ENCODE measurements around the gene BRD1.
"Not testable (repeated sequence)": the region's sequence is repeated elsewhere in the genome, so short reads cannot be mapped to it uniquely, and the experiment has no call there.

BRD1 gene

GRCh38 chr22:49852898-49853894 is 25.5 kb upstream of the BRD1 start, which contains the start of gene ZBED4:
Gene ZBED4, plus strand, starts transcription at chr22:49853844. Its CDS starts 29,819 bp downstream, at chr22:49883663.
- peak; percentile 96 for DNase-seq (ENCODE audit: low read depth)

DNA sequence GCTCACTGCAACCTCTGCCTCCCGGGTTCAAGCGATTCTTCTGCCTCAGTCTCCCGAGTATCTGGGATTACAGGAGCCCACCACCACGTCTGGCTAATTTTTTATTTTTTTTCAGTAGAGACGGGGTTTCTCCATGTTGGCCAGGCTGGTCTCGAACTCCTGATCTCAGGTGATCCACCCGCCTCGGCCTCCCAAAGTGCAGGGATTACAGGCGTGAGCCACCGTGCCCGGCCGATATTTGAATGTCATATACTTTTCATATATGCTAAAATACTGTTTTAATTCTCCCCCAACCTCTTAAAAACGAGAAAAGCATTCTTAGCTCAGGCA is 24.9 kb upstream of the BRD1 start:
- not testable (repeated sequence) for DNase-seq (ENCODE audit: low read depth)

- no peak for DNase-seq (ENCODE audit: low read depth)
These were observed 23.5 kb upstream of the BRD1 start for GRCh38 chr22:49850959-49851802.

DNA sequence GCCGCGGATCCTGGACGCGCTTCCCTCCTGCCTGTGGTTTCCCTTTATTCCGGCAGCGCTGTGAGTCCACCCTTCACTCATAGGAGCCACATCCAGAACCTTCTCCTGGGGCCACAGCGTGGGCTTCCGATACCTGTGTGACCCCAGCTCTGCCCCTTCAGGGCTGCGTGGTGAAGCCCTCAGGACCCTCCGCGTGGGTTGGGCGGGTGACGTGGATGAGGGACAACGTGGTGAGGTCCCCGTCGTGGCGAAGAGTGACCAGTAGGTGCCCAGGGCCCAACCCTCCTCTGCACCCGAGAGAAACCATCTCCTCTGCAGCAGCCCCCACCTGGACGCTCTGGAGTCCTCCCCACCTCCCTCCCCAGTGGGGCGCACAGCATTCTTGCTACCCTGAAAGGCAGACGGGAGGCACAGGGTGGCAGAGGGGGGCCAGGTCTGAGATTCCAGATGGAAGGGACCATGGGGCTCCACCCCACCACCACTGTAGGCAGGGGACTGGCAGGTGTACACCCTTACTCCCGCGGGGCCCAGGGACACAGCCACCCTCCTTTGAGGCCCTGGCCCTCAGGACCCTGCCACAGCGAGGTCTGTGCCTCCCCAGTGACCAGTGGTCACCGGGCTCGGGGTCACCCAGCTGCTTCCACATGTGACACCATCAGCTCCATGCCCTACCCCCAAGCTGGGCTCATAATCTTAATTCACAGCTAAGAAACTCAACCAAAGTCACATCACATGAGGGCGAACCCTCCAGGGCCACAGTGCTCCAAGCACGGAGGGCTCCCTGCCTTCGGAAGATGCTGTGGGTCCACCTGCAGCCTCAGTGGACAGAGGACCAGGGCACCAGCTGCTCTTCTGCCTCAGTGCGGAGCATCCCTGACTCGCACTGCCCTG is 22.6 kb upstream of the BRD1 start:
- no peak for DNase-seq (ENCODE audit: low read depth)

- no peak for DNase-seq (ENCODE audit: low read depth)
These were observed 21.7 kb upstream of the BRD1 start for GRCh38 chr22:49849161-49850020.

DNA sequence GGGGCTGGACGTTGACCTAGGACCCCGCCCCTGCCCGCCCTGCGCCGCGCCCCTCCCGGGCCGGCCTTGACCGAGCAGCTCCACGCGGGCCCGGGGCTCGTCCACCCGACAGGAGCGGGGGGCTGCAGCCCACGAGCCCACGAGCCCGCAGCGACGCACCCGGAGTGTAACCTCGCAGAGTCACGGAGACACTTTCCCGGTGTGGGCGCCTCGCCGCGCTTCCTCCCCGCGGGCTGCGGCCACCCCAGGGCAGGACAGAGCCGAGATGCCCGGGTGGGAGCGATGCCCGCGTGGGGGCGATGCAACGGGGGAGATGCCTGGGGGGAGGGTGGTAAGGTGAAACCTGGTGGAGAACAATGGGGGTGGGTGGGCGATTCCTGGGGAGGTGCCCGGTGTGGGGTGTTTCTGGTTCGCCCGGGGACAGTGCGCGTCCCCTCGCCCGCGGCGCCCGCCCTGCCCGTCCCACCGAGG is 21.1 kb upstream of the BRD1 start:
- DNase-seq (ENCODE audit: low read depth): no peak

GRCh38 chr22:49847751-49848689 is 20.3 kb upstream of the BRD1 start:
- no peak for DNase-seq (ENCODE audit: low read depth)

GRCh38 chr22:49845666-49846459 is 18.2 kb upstream of the BRD1 start:
- no peak for DNase-seq (ENCODE audit: low read depth)

- DNase-seq (ENCODE audit: low read depth): no peak
These were observed 17.6 kb upstream of the BRD1 start for GRCh38 chr22:49845241-49845640.

DNA sequence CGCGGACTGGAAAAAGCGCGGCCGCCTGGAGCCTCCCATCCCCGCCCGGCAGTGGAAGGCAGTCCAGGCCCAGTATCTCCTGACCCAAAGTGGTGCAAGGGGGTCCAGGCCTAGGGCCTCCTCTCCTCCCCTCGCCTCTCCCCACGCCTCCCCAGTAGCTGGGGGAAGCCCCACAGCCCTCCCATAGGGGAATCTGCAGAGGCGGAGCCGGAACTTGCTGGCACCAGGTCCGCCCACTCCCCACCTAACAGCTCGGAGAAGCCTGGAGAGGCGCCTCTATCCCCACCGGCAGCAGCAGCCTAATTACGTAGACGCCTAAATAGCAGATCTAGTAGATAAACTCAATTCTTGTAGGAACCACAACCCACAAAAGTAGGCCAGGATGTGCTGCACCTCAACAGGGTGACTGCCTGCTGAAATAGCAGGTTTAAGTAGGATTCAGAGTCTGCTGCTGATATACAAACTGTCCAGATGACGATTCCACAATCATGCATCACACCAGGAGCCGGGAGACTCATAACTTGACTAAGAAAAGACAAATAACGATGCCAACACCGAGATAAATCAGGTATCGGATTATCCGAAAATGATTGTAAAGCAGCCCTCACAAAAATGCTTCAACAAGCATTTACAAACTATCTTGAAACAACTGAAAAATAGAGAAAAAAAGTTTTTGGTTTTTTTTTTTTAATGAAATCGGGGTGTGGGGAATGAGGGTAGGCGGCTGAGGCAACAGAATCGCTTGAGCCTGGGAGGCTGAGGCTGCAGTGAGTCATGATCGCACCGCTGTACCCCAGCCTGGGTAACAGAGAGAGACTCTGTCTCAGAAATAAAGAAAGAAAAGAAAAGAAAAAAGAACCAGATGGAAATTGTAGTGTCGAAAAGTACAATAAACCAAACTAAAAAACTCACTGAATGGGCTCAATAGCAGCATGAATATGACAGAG is 11.4 kb upstream of the BRD1 start:
- no peak for DNase-seq (ENCODE audit: low read depth)

DNA sequence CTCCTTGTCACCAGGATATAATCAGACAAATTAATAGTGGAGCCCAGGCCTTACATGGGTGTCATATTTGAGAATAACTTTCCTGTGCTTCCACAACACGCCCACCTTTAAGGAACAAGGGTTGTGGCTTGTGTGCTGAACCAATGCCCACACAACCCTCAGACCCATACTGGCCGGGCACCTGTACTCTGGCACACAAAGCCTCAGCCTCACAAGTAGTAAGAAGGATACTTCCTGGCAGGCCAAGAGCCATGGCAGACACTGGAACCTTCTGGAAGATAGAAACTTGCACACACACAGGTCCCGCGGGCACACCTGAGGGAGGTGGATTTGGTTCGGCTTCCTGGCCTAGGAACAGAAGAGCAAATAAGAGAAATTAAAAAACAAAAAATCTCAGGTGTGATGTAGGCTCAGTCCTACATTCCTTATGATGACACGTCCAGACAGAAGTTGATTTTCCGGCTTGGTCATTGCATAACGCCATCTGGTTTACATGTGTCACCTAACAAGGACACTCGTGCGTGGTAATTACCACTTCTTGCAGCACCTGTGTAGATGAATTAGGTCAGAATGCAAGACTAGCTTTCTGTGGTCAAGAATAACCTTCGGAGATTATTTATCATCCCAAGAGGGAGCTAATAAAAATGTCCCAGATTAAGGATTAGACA is 5.8 kb upstream of the BRD1 start:
- DNase-seq (ENCODE audit: low read depth): no peak

GRCh38 chr22:49829044-49829853 is 1.6 kb upstream of the BRD1 start:
- no peak for DNase-seq (ENCODE audit: low read depth)

DNA sequence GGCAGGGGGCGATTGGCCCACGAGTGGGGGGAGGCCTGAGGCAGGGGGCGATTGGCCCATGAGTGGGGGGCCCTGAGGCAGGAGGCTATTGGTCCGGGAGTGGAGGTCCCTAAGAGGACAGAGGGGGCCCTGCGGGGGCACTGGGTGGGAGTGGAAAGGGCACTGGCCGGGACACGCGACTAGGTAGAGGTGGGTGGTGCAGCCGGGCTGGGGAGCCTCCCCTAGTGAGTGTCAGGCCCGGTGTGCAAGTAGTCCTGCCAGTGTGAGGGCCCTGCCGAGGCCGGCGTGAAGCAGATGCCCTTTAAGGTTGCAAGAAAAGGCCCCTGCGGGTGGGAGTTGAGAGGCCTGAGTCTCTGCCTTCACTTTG is 909 bp upstream of the BRD1 start:
- no peak for DNase-seq (ENCODE audit: low read depth)

DNA sequence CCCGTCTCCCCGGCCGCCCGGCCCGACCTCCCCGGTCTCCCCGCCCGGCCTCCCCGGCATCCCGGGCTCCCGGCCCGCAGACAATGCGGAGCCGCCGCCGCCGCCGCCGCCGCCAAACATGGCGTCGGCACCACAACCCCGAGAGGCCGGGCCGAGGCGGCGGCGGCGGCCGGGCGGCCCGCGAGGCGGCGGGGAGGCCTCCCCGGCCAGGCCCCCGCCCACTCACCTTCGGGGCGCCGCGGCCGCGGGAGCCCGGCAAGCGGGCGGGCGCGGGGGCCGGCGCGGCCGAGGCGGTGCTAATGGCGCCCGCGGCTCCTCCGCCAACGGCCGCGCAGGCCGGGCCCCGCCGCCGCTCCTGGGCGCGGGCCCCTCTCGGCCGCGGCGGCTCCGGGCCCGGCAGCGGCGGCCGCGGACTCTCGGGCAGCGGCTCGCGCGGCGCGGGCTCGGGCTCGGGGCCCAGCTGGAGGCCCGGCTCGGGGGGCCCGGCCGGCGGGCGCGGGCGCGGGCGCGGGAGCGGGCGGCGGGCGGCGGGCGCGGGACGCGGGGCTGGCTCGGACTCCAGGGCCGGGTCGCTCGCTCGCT is 311 bp downstream of the BRD1 start:
- DNase-seq (ENCODE audit: low read depth): peak; percentile 27

DNA sequence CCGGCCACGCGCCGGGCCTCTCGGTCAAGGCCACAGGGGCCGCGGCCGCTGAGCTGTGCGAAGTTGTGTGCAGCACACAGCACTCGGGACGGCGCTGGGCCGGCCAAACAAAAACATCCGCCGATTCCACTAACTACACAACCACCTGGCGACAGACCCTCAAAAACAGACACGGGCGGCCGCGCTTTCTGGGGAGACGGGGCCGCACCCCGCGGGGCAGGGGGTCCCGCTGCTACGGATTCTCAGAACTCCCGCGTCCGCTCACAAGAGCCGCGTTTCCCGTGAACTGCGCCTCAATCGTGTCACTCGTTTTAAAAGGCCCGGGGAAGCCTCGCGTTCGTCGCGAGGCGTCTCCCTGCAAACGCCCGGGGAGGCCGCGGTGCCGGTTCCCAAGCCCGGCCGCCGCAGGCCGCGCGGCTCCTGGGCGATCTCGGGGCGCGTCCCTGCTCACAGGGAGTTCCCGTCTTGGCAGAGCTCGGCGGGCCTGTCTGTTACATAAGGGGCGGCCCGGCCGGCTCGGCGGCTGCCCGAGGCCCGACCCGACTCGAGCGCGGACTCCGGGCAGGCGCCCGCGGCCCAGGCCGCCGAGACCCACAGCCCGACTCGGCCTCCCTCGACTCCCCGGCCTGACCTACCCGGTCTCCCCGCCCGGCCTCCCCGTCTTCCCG is 936 bp downstream of the BRD1 start:
- DNase-seq (ENCODE audit: low read depth): peak; percentile 49
